Fibroblast of the aortic adventitia (primary cell): ENCODE results near the gene NELFCD. TPM values are rescaled to one million over a fixed set of nuclear protein-coding genes. Genes with fewer than 3 reads are reported as not detected.
A peak's percentile ranks its signal among the peaks of the same experiment; 100 is the strongest.
"Not testable (repeated sequence)": the region's sequence is repeated elsewhere in the genome, so short reads cannot be mapped to it uniquely, and the experiment has no call there.

Source experiments
- DNase-seq: peaks from one replicate; pipeline ENCODE4 v3.0.0-alpha.2; 2010; ENCODE audit warnings: low read depth
- H3K4me3 ChIP-seq: 2 replicates; pipeline ENCODE4 v1.5.1; 2011; ENCODE audit warnings: low read depth, mild to moderate bottlenecking, control low read depth, low read length, moderate library complexity
- total RNA-seq: library from RNA; depleted of rRNA; stranded (reverse); fragments of >200 nt; gene quantifications from 2 replicates; pipeline ENCODE4 v1.2.3, GENCODE V29; 2012; ENCODE audit warnings: low replicate concordance
- TF ChIP-seq, protein P1 (sequence below): IDR thresholded peaks from 2 replicates; pipeline ENCODE4 v1.5.1; 2011; ENCODE audit warnings: mild to moderate bottlenecking, low read length, control low read depth, inconsistent platforms; ENCODE audit not compliant: insufficient read depth

The NELFCD gene
- total RNA-seq, 1 donor, result 46.1 TPM

DNA sequence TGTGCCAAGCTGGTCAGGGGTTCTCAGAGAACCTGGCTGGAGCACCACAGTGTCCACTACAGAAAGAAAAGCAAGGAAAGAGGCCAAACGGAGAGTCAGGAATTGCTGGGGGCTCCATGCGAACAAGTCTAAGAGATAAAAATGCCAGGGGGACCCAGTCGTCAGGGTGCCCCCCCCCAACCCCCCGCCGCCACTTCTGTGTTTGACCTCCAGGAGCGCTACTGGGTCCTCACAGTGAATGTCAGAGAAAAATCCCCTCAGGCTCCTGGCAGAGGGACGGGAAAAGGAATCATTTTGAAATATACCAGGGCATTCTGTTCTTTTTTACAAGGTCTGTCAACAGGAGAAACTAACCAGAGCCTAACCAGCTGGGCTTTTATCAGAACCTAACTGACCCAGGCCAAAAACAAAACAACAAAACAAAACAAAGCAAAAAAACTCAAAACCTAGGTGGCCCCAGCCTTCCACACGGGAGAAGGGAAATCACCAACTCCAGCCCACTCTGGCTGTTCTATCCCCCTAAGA, 17.9 kb upstream of the NELFCD start:
- DNase-seq, result no peak
- TF ChIP-seq, protein P1, sequence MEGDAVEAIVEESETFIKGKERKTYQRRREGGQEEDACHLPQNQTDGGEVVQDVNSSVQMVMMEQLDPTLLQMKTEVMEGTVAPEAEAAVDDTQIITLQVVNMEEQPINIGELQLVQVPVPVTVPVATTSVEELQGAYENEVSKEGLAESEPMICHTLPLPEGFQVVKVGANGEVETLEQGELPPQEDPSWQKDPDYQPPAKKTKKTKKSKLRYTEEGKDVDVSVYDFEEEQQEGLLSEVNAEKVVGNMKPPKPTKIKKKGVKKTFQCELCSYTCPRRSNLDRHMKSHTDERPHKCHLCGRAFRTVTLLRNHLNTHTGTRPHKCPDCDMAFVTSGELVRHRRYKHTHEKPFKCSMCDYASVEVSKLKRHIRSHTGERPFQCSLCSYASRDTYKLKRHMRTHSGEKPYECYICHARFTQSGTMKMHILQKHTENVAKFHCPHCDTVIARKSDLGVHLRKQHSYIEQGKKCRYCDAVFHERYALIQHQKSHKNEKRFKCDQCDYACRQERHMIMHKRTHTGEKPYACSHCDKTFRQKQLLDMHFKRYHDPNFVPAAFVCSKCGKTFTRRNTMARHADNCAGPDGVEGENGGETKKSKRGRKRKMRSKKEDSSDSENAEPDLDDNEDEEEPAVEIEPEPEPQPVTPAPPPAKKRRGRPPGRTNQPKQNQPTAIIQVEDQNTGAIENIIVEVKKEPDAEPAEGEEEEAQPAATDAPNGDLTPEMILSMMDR, result peak; percentile 10
- no peak overlapping the region for H3K4me3 ChIP-seq

DNA sequence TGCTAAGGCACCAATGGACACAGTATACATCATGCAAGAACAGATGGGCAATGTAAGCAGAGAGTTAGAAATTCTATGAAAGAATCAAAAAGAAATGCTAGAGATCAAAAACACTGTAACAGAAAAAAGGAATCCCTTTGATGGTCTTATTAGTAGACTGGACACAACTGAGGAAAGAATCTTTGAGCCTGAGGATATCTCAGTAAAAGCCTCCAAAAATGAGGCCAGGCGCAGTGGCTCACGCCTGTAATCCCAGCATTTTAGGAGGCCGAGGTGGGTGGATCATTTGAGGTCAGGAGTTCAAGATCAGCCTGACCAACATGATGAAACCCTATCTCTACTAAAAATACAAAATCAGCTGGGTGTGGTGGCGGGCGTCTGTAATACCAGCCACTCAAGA, 17.1 kb upstream of the NELFCD start:
- H3K4me3 ChIP-seq, DNase-seq: not testable (repeated sequence)

DNA sequence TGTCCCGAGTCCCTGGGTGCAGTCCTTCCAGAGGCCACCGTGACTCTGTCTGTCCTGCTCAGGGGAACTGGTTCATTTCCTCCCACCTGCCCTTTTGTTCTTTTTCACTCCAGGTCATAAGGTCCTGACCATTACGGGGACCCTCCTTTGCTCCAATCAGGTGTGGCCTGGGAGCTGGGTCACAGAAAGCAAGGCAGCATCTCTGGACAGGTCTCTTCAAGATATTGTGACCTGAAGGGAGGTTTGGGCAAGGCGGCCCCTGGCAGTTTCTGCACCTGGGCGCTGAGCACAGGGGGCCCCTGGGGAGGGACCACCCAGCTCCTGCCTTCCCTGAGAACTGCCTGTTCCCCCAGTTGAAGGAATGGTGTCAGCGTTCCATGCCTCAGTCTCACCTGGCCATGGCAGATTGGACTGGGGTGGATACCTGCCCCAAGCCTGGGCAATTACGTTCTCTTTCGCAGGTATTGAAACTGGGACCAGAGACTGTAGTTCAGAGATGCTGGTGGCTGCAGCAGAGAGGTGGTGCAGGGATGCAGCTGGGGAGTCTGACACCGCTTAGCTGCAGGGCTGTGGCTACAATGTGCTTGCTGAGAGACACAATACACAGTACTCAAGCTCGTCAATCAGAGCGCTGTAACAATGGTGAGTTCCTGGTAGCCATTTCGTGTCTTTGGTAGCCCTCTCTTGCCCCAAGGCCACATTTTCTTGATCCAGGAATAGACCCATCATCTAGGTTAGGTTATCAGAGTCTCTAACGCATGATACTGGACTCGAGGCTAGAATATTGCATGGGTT, 15.6 kb upstream of the NELFCD start:
- TF ChIP-seq, protein P1, result no peak
- no peak for DNase-seq

DNA sequence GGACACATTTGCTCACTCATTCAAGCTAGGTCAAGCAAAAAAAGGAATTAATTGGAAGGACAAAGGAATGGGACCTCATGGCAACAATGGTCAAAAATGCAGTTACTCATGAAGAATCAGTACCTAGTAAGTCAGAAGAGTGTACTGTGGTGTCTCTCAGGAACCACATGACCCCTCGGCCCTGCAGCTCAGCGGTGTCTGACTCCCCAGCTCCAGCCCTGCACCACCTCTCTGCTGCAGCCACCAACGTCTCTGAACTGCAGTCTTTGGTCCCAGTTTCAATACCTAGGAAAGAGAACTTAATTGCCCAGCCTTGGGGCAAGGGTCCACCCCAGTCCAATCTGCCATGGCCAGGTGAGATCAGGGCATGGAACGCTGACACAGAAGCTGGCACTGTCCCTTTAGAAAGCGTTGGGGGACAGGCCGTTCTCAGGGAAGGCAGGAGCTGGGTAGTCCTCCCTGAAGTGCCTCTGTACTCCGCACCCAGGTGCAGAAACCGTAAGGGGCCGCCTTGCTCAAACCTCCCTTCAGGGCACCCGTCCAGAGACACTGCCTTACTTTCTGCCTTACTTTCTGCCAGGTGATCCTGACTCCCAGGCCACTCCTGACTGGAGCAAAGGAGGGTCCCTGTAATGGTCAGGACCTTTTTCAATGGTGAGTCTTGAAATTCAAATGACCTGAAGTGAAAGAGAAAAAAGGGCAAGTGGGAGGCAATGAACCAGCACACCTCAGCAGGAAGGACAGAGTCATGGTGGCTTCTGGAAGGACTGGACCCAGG, 13.2 kb upstream of the NELFCD start:
- H3K4me3 ChIP-seq, result no peak overlapping the region
- TF ChIP-seq, protein P1, result no peak
- DNase-seq, result no peak

More for the DNA sequence above, 15.6 kb upstream of the NELFCD start:
- no peak overlapping the region for H3K4me3 ChIP-seq

DNA sequence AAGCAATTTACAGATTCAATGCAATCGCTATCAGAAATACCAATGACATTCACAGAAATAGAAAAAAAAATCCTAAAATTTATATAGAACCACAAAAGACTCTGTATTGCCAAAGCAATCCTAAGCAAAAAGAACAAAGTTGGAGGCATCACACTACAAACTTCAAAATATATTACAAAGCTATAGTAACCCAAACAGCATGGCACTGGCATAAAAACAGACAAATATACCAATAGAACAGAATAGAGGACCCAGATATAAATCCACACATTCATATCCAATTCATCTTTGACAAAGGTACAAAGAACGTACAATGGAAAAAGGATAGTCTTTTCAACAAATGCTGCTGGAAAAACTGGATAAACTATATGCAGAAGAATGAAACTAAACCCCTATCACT, 11.6 kb upstream of the NELFCD start:
- TF ChIP-seq, protein P1, result no peak
- no peak for DNase-seq
- no peak overlapping the region for H3K4me3 ChIP-seq

DNA sequence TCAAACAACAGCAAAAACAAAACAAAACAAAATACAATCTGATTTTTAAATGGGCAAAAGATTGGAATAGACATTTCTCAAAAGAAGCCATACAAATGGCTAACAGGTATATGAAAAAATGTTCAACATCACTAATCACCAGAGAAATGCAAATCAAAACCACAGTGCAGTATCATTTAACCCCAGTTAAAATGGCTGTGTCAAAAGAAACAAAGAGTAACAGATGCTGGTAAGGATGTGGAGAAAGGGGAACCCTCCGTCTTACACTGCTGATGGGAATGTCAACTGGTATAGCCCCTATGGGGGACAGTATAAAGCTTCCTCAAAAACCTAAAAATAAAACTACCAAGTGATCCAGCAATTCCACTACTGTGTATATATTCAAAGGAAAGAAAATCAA, 10.9 kb upstream of the NELFCD start:
- no peak for DNase-seq
- TF ChIP-seq, protein P1, result no peak
- no peak overlapping the region for H3K4me3 ChIP-seq

DNA sequence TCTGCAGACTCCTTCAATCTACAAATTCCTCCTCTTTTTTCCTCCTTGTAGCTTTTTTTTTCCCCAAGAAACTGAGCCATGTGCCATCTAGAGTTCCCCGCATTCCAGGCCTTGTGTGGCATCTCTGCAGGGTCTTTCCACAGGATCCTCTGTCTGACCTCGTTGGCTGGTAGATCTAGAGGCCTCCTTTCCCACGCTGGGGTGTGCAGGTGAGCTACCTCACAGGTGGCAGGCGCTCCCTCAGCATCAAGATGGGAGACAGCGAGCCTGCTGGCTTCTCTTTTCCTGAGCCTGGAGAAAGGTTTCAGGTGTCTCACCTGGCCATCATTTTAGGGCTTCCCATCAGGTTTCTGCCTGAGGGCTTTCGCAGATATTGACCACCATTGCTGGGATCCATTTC, 9.6 kb upstream of the NELFCD start:
- H3K4me3 ChIP-seq, result no peak overlapping the region
- no peak for DNase-seq
- TF ChIP-seq, protein P1, result no peak
